ENCODE measurements around the gene LAMC3.

Gene LAMC3

DNA sequence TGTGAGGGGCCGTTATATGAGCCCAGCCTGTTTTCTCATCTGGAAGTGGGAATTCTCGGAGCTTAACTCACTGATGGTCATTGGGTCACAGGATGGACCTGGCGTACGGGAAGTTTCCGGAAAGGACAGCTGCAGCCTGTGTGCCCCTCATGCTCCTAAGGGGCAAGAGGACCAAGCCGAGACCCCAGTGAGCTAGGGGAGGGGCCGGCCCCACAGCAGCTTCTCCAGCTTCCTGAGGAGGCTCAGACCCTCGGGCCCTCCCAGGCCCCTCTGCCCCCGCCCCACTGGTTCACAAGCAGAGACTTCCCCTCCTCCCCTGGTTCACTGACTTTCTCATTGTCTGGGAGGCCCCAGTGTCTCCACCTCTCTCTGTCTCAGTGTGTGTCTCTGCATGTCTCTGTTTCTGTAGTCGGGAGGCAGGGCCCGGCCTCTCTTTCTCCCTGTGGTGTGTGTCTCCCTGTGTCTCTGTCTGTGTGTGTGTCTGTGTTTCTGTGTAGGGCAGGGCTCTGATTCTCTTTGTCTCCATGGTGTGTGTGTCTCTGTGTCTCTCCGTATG, 37.6 kb upstream of the LAMC3 start:
- Histone ChIP-seq H3K4me3 (ENCODE audit: low read length) (no peak overlapping the region), H3K4me1 (ENCODE audit: control insufficient read depth, insufficient read depth, low read length) (no peaks in the 10 kb centered on the region), H3K36me3 (ENCODE audit: control insufficient read depth, insufficient read depth, low read length, severe bottlenecking) (no peaks in the 10 kb centered on the region), H3K9ac (ENCODE audit: low read length) (no peak overlapping the region), H3K27me3 (replicated peaks; ENCODE audit: control insufficient read depth, insufficient read depth, low read length) (peaks cover 48% of the 10 kb centered on the region), H3K9me3 (ENCODE audit: control insufficient read depth, low read length) (no peaks in the 10 kb centered on the region)
- DNase-seq (ENCODE audit: low read depth) = no peak

DNA sequence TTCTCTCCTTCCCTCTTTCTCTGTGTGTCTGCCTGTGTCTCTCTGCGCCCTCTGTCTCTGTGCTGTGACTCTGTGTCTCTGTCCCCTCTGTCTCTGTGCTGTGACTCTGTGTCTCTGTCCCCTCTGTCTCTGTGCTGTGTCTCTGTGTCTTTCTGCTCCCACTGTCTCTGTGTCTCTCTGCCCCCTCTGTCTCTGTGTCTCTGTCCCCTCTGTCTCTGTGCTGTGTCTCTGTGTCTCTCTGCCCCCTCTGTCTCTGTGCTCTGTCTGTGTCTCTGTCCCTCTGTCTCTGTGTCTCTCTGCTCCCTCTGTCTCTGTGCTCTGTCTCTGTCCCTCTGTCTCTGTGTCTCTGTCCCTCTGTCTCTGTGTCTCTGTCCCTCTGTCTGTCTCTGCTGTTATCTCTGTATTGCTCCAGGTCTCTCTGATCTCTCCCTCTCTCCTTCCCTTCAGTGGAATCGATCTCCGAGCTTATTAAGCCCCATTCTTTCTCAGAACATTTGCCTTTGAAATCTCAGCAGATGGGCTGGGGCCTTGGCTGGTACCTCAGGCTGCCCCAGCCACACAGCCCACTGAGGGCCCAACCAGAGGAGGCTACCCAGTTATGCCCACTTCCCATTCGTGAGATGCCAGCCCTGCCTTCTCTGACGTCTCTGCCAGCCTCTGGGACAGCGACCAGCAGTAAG, 36.6 kb upstream of the LAMC3 start:
- Histone ChIP-seq H3K9ac (ENCODE audit: low read length) (no peak overlapping the region), H3K9me3 (ENCODE audit: control insufficient read depth, low read length) (no peaks in the 10 kb centered on the region), H3K4me3 (ENCODE audit: low read length) (no peak overlapping the region), H3K27me3 (replicated peaks; ENCODE audit: control insufficient read depth, insufficient read depth, low read length) (peaks cover 55% of the 10 kb centered on the region), H3K4me1 (ENCODE audit: control insufficient read depth, insufficient read depth, low read length) (no peaks in the 10 kb centered on the region), H3K36me3 (ENCODE audit: control insufficient read depth, insufficient read depth, low read length, severe bottlenecking) (no peaks in the 10 kb centered on the region)
- no peak for DNase-seq (ENCODE audit: low read depth)

DNA sequence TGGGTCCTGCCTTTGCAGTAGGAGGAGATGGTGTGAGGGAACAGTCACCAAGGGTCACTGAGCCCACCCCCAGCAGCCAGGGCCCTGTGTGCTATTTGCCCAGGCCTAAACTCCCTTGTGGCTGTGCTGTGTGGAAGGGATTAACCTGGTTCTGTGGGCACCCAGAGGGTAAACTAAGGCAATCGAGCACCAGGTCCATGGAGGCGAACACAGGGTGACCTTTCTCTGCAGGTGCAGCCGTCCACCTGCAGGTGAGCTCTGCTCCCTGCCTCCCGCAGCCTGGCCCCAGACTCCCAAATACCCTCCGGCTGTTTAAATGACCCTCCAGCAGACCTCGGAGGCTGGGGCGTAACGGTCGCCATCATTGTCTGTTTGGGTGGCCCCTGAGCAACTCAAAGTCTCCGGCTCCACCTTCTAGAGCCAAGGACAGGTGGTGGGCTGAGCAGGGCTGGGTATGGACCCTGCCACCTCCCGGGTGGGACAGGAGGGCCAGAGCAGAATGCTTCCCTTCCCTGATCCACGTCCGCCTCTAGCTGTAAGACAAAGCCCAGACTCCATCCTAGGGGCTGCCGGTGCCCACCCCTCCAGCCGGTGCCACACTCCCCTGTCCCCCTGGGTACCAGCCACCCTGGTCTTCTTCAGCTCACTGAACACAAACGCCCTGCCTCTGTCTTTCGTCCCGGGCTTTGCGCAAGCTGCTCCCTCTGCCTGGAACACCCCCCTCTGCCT, 35.9 kb upstream of the LAMC3 start:
- Histone ChIP-seq H3K9me3 (ENCODE audit: control insufficient read depth, low read length) (no peaks in the 10 kb centered on the region), H3K4me3 (ENCODE audit: low read length) (no peak overlapping the region), H3K9ac (ENCODE audit: low read length) (no peak overlapping the region), H3K27me3 (replicated peaks; ENCODE audit: control insufficient read depth, insufficient read depth, low read length) (peaks cover 55% of the 10 kb centered on the region), H3K36me3 (ENCODE audit: control insufficient read depth, insufficient read depth, low read length, severe bottlenecking) (no peaks in the 10 kb centered on the region), H3K4me1 (ENCODE audit: control insufficient read depth, insufficient read depth, low read length) (no peaks in the 10 kb centered on the region)
- no peak for DNase-seq (ENCODE audit: low read depth)

DNA sequence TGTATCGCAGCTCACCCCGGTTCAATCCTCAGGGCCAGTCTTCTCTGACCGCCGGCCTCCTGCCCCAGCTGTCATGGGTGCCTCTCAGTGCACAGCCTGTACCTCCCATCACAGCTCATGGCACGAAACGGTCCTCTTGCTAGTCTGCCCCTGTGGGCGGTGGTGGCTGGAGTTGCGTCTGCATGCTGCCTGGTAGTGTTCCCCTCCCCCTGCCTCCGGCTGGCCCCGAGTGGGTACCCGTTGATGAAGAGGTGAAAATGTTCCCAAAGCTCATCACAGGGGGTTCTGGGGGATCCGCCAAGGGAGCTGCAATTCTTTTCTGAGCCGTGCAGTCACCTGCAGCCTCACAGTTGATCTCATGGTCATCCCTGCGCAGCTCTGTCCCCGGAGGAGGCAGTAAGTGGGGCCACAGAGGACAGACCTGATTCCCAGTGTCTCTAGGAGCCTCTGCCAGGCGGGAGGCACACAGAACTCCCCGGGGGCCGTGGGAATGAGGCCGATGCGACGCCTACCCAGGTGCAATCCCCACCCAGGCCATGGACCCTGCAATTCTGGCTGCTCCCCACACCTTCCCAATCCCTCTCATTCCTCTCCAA, 35.2 kb upstream of the LAMC3 start:
- no peak for DNase-seq (ENCODE audit: low read depth)
- no peaks in the 10 kb centered on the region for H3K4me1 ChIP-seq (ENCODE audit: control insufficient read depth, insufficient read depth, low read length)
- peaks cover 59% of the 10 kb centered on the region for H3K27me3 ChIP-seq (replicated peaks; ENCODE audit: control insufficient read depth, insufficient read depth, low read length)

DNA sequence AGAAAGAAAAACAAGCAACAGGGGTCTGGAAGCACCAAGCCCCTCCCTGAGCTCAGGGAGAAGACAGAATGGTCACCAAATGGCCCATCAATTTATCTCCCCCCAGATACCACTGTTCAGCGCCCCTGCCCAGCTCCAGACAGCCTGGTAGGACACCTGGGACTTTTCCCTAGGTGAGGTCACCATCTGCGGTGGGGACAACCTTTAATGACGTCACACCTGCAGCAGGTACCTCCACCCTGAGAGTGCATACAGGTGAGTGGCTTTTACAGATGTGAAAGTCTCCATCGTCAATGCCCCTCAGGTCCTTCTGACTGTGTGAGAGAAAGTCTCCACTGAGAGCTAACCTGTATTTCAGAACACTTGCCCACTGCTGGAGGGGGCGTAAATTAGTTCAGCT, 34.3 kb upstream of the LAMC3 start:
- Histone ChIP-seq H3K36me3 (ENCODE audit: control insufficient read depth, insufficient read depth, low read length, severe bottlenecking) (no peaks in the 10 kb centered on the region), H3K27me3 (replicated peaks; ENCODE audit: control insufficient read depth, insufficient read depth, low read length) (peaks cover 64% of the 10 kb centered on the region), H3K4me3 (ENCODE audit: low read length) (no peak overlapping the region), H3K9ac (ENCODE audit: low read length) (no peak overlapping the region), H3K4me1 (ENCODE audit: control insufficient read depth, insufficient read depth, low read length) (no peaks in the 10 kb centered on the region), H3K9me3 (ENCODE audit: control insufficient read depth, low read length) (no peaks in the 10 kb centered on the region)
- DNase-seq (ENCODE audit: low read depth) = no peak

More for the DNA sequence above, 35.2 kb upstream of the LAMC3 start:
- H3K4me3 ChIP-seq (ENCODE audit: low read length) = no peak overlapping the region
- H3K36me3 ChIP-seq (ENCODE audit: control insufficient read depth, insufficient read depth, low read length, severe bottlenecking) = no peaks in the 10 kb centered on the region
- no peaks in the 10 kb centered on the region for H3K9me3 ChIP-seq (ENCODE audit: control insufficient read depth, low read length)
- H3K9ac ChIP-seq (ENCODE audit: low read length) = no peak overlapping the region

DNA sequence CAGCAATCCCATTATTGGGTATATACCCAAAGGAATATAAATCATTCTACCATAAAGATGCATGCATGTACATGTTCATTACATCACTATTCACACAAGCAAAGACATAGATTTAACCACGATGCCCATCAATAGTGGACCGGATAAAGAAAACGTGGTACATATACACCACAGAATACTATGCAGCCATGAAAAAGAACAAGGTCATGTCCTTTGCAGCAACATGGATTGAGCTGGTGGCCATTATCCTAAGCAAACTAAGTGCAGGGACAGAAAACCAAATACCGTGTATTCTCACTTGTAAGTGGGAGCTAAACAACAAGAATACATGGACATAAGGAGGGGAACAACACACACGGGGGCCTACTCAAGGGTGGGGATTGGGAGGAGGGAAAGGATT, 33.8 kb upstream of the LAMC3 start:
- no peaks in the 10 kb centered on the region for H3K36me3 ChIP-seq (ENCODE audit: control insufficient read depth, insufficient read depth, low read length, severe bottlenecking)
- no peak overlapping the region for H3K4me3 ChIP-seq (ENCODE audit: low read length)
- H3K9ac ChIP-seq (ENCODE audit: low read length) = no peak overlapping the region
- H3K27me3 ChIP-seq (replicated peaks; ENCODE audit: control insufficient read depth, insufficient read depth, low read length) = peaks cover 68% of the 10 kb centered on the region
- no peaks in the 10 kb centered on the region for H3K4me1 ChIP-seq (ENCODE audit: control insufficient read depth, insufficient read depth, low read length)
- DNase-seq (ENCODE audit: low read depth) = no peak
- no peaks in the 10 kb centered on the region for H3K9me3 ChIP-seq (ENCODE audit: control insufficient read depth, low read length)

DNA sequence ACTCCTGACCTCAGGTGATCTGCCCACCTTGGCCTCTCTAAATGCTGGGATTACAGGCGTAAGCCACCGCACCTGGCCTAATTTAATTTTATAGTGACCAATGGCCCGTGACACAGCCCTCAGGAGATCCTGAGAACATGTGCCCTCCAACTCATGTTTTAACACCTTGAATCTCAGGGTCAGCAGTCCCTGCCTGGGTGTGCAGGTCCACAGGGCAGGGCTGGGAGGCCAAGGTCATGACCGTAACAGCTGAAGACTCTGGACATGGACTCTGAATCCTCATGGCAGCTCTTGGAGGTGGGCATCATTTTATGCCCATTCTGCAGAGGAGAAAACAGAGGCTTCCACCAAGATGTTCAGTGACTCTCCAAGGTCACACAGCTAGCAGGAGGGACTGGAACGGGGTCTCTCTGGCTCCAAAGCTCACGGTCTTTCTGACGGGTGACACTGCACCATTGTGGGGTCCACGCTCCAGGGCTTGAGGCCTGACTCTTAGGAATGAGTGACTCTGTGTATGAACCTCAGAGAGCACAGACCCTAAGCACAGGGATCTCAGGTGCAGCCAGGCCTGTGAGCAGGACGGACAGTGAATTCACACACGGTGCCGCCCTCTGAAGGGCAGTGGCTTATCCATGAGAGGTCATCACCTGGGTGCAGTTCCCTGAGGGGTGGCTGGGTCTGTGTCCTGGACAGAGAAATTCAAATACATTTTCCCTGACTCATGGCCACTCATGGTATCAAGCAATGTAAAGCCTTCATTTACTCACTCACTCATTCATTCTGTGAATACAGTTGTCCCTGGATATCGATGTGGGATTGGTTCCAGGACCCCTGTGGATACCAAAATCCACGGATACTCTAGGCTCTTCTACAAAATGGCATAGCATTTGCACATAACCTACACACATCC, 32.8 kb upstream of the LAMC3 start:
- no peaks in the 10 kb centered on the region for H3K36me3 ChIP-seq (ENCODE audit: control insufficient read depth, insufficient read depth, low read length, severe bottlenecking)
- no peak for DNase-seq (ENCODE audit: low read depth)
- no peak overlapping the region for H3K9ac ChIP-seq (ENCODE audit: low read length)
- H3K4me1 ChIP-seq (ENCODE audit: control insufficient read depth, insufficient read depth, low read length) = no peaks in the 10 kb centered on the region
- H3K4me3 ChIP-seq (ENCODE audit: low read length) = no peak overlapping the region
- no peaks in the 10 kb centered on the region for H3K9me3 ChIP-seq (ENCODE audit: control insufficient read depth, low read length)
- H3K27me3 ChIP-seq (replicated peaks; ENCODE audit: control insufficient read depth, insufficient read depth, low read length) = peaks cover 74% of the 10 kb centered on the region

DNA sequence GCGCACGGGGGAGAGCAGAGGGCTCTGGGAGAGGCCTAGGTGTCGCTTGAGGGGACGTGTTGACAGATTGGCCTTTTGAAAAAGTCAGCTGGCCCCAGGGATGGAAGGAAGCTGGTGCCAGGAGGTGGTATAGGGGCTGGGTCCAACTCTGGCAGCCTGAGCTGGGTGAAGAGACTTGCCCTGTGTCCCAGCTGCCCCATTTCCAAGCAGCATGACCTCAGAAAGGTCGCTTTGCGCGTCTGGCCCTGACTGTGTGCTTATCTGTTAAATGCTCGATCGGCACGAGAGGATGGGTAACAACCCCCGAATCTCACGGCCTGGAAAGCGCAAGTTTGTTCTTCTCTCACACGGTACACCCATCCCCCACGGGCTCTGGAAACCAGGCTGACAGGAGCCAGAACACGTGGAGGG, 31.2 kb upstream of the LAMC3 start:
- no peak overlapping the region for H3K4me3 ChIP-seq (ENCODE audit: low read length)

DNA sequence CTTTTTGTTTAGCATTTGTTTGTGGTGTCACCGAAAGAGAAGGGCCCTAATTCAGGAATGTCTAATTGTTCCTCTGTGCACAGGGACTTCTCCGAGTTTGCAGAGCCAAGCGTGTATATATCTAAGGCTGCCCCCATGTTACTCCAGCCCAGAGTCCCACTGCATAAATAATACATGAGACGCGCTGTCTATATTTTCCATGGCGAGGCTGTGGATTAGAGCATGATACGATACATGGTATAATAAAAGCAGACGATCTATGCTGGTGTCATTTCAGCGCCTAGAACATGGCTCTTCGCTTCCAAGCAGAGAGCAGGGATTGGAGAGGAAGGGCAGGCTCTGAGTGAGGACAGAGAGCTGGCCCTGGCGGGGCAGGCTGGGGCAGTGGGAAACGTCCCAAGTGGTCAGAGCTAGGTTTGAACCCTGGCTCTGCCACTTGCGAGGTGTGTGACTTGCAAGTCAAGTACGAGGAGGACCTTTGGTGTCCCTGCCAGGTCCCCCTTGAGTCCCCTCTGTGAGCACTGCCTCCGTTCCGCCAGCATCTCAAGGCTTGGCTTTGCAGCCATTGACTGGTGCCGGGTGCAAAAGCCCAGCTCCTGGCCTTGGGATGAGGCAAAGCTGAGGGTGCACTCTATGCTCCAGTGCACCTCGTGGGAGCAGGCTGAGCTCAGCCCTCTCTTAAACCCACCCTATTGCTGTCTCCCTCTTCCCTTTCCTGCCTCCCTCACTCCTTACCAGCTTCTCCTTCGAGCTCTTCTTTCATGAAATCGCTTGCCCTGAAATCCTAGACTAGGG, 29.2 kb upstream of the LAMC3 start:
- H3K9me3 ChIP-seq (ENCODE audit: control insufficient read depth, low read length) = no peaks in the 10 kb centered on the region
- no peak for DNase-seq (ENCODE audit: low read depth)
- H3K4me3 ChIP-seq (ENCODE audit: low read length) = no peak overlapping the region
- no peaks in the 10 kb centered on the region for H3K4me1 ChIP-seq (ENCODE audit: control insufficient read depth, insufficient read depth, low read length)
- no peak overlapping the region for H3K9ac ChIP-seq (ENCODE audit: low read length)
- H3K36me3 ChIP-seq (ENCODE audit: control insufficient read depth, insufficient read depth, low read length, severe bottlenecking) = no peaks in the 10 kb centered on the region
- peaks cover 62% of the 10 kb centered on the region for H3K27me3 ChIP-seq (replicated peaks; ENCODE audit: control insufficient read depth, insufficient read depth, low read length)

More for the DNA sequence above, 31.2 kb upstream of the LAMC3 start:
- H3K36me3 ChIP-seq (ENCODE audit: control insufficient read depth, insufficient read depth, low read length, severe bottlenecking) = no peaks in the 10 kb centered on the region
- no peaks in the 10 kb centered on the region for H3K4me1 ChIP-seq (ENCODE audit: control insufficient read depth, insufficient read depth, low read length)
- peaks cover 69% of the 10 kb centered on the region for H3K27me3 ChIP-seq (replicated peaks; ENCODE audit: control insufficient read depth, insufficient read depth, low read length)
- no peak for DNase-seq (ENCODE audit: low read depth)
- H3K9me3 ChIP-seq (ENCODE audit: control insufficient read depth, low read length) = no peaks in the 10 kb centered on the region
- H3K9ac ChIP-seq (ENCODE audit: low read length) = no peak overlapping the region

DNA sequence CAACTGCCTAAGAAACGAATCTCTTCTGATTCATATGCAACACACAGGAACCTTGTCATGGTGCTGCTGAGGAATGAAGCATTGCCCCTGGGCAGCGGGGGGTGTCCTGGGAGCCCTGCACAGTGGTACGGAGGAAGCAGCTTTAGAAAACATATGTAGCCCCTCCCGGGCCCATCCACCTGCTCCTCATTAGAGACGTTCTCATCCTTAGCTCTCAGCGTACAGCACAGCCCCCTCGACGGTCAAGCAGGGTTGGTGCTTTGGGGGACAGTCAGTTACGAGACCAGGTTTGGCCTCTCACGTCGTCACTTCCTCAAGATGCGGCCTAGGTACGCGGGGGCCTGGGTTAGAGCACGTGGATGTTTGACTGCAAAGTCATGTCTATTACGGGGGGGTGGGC, 28.4 kb upstream of the LAMC3 start:
- no peak for DNase-seq (ENCODE audit: low read depth)
- Histone ChIP-seq H3K36me3 (ENCODE audit: control insufficient read depth, insufficient read depth, low read length, severe bottlenecking) (no peaks in the 10 kb centered on the region), H3K27me3 (replicated peaks; ENCODE audit: control insufficient read depth, insufficient read depth, low read length) (peaks cover 59% of the 10 kb centered on the region), H3K4me1 (ENCODE audit: control insufficient read depth, insufficient read depth, low read length) (no peaks in the 10 kb centered on the region), H3K4me3 (ENCODE audit: low read length) (no peak overlapping the region), H3K9me3 (ENCODE audit: control insufficient read depth, low read length) (no peaks in the 10 kb centered on the region), H3K9ac (ENCODE audit: low read length) (no peak overlapping the region)
